Central memory CD4-positive, alpha-beta T cell (primary cell): Measurements from ENCODE around the gene DLX1.
A peak's percentile ranks its signal among the peaks of the same experiment; 100 is the strongest.

Source experiments
- DNase-seq: peaks from one replicate; pipeline ENCODE4 v3.0.0; 2022

DLX1 gene

DNA sequence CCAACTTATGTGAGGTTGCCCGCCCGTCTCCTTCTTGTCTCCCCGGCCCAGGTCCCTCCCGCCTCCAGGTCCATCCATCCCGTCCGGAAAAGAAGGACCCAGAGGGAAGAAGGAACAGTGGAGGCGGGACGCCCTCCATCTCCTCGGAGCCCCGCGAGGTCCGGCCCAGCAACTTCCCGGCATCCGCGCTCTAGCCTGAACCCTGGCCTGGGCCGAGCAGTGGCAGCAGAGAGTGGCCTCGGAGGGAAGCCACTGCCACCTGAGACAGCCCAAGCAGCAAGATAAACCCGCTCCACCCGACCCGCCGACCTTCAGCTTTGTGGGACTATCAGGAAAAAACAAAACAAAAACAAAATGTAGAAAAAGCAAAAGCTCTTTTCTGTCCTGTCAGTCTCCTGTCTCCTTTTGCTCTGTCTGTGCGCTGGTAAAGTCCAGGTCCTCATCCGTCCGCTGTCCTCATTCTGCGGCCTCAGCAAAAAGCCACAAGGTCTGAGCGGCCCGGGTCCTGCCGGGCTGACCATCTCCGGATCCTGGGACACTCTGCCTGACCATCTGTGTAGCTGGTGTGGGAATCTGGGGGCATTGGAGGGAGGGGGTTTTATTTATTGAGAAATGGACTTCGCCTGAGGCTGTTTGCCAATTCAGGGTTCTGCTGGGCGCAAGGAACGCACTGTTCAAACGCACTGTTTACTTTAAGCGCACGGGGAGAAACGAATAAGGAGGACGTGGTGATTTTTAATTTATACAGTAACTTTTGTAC, 3.1 kb downstream of the DLX1 start:
- no peak for DNase-seq

GRCh38 chr2:172089005-172089504, 3.7 kb downstream of the DLX1 start:
- no peak for DNase-seq

DNA sequence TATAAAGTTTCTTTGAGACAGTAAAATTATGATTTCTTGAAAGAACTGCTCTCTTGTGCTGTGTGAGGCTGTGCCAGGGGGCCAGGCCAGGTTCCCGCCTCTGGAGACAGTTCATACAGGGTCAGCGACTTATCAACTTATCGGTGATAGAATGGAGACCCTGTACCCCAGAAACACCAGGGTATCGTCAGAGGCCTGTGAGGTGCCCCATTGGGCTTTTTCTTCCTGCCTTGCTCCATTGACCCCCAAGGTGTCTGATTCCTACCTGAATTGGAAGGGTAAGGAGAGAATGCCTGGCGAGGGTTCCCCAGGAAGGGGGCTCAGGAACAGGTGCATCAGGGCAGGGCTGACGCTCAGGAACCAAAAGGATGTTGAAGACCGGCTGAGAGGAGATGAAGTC, 4.3 kb downstream of the DLX1 start:
- DNase-seq, result no peak

- no peak for DNase-seq
Observed at GRCh38 chr2:172090044-172090961, 5.0 kb downstream of the DLX1 start.

GRCh38 chr2:172091000-172091641, 5.8 kb downstream of the DLX1 start:
- no peak for DNase-seq

- DNase-seq, result no peak
Observed at GRCh38 chr2:172091761-172092566, 6.7 kb downstream of the DLX1 start.

DNA sequence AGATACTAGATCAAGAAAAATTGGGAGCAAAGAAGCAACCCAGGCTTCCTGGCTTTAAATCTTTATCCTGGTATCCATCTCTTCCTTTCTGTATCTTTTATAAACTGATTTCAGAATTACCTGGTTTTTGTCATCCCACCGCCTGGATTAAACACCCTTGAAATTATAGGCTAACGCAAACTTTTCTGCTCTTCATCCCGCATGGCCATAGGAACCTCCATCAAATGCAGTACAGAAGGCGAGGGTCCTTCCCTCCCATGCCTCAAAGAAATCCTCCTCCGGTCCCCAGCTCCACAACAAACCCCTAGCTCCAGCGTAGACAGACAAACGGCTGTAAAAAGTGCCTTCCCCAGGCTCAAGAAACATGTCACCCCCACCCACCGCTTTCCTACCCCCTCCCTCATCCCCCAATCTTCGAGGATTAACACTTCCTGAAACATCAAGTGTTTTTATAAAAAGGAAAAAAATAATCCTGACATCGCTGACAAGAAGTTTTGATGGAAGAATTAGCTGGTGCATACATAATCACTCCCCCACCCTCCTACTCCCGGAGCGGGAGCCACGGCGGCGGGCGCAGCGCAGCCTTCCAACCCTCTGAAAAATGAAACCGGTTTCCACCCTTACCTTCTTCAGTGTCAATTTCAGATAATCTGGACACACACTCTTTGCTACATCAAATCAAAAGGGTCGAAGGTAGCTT, 7.6 kb downstream of the DLX1 start:
- DNase-seq, result no peak

DNA sequence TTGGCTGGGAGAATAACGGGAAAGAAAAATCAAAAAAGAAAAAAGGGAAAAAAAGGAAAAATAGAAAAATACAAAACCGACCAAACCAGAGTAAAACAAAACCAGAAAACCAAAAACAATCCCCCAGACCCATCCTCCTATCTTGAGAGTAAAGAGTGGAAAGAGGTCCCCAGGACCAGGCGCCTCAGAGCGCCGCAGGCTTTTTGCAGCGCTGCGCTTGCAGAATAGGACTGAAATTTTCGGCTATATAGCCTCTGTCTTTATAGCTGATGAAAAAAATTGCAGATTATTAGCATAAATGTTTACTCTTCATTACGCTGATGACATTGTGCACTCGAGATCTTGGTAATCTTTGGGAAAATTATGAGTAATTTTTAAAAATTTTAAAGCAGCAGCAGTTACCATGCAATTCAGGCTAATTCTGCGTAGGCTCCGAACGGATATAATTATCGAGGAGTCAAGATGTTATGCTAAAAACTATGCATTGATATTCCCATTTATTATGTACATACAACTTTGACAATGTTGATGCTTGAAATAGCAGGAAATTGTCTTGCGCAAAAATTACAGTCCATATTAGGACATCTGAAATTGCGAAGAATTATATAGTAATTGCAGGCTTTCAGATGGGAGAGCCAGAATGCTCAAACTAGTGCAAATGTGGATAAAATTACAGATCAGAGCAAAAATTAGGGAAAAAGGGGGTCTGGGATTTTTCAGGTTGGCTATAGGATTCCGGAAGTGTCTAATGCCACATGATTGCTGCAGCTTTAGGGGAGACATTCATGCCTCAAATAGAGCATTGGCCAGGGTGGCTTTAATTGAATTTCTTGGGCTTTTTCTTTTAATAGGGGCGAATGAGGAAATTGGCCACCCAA, 8.3 kb downstream of the DLX1 start:
- DNase-seq, result no peak

DNA sequence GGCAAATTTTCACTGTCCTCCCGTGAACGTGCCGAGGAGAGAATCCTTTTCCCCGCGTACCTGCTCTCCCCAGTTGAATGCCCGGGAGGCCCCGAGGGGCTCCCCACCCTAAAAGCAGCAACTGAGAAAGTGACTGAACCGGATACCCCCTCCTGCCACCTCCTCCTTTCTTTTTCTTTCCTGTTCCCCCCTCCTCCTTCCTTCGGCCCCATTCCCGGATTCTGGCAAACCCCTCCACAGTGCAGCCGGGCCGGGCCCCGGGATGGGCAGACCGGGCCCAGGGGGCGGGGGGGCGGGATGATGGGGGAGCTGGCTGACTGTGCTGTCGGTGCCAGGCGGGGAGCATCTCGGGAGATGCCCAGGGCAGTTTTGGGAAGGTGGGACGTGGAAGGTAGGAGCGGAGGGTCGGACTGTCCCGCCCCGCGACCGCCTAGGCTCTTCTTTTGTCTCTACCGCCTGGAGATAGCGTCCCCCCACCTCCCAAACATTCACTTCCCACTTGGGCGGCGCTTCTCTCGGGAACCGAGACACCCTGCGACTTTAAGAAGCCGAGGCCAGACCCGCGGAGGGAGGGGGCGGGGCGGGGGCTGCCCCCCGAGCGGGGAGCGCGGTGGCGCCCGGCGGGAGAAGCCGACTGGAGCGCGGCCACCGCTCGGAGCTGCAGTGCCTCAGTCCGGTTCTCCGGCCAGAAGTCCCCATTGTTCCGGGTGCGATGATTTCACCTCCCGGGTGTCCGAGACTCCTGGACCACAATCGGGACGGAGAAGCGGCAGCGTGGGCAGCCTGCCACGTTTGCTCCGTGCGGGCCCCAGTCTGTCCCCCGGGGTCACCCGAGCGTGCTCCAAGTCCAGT, 9.2 kb downstream of the DLX1 start:
- no peak for DNase-seq

DNA sequence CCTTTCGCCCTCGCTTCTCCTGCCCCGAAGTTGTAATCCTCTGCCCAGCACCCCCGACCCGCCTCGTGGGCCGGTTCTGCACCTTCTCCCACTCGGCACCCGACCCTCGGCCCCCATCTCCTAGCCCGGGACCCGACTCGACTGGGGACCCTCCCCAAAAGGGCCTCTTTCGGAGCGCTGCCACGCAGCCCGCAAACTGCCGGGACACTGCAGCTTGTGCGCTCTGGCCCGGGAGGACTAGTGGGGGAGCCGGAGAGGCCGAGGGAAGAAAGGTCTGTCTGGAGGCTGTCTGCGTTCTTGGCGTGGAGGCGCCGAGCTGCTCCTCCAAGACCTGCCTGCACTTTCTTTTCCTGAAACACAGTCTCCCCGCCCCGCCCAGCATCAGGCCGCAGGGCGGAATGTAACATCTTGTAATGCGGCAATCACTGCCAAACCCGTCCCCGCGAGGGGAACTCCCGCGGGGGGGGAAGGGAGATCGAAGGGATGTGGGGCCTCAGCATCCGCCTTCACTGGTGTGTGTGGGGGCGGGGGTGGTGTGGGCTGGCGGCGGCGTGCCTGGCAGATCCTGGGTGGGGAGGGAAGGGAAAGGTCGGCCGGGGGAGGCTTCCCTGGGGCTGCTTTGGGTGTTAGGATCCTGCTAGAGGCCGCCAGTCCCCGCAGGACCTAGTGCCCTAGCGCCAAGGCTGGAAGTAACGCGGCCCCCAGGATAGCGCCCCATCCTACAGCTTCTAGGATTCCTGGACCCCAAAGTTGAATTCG, 10.0 kb downstream of the DLX1 start:
- peak; percentile 83 for DNase-seq

- no peak for DNase-seq
Observed at GRCh38 chr2:172095905-172096625, 10.8 kb downstream of the DLX1 start.

- no peak for DNase-seq
Observed at GRCh38 chr2:172096626-172097547, 11.6 kb downstream of the DLX1 start.

GRCh38 chr2:172097557-172098131, 12.3 kb downstream of the DLX1 start:
- no peak for DNase-seq

- DNase-seq, result no peak
Observed at GRCh38 chr2:172098287-172098649, 13.0 kb downstream of the DLX1 start.

- no peak for DNase-seq
Observed at GRCh38 chr2:172098650-172099471, 13.6 kb downstream of the DLX1 start.
